NT2/D1 (cell line): ENCODE results near the gene CLTC.
A peak's percentile ranks its signal among the peaks of the same experiment; 100 is the strongest.

Experiments used
- DNase-seq: peaks from one replicate; pipeline ENCODE4 v3.0.0-alpha.2; 2011; ENCODE audit warnings: low read depth, low spot score
- H3K27me3 ChIP-seq: 2 replicates; pipeline ENCODE4 v1.6.0; 2011; ENCODE audit warnings: mild to moderate bottlenecking; ENCODE audit not compliant: insufficient read length, insufficient read depth
- H3K36me3 ChIP-seq: 2 replicates; pipeline ENCODE4 v1.6.1; 2011; ENCODE audit warnings: mild to moderate bottlenecking, low read length, mixed read lengths; ENCODE audit not compliant: insufficient read depth, insufficient read length
- H3K4me1 ChIP-seq: 2 replicates; pipeline ENCODE4 v1.5.1; 2011; ENCODE audit not compliant: insufficient read depth, insufficient read length
- H3K4me3 ChIP-seq: 2 replicates; pipeline ENCODE4 v1.5.1; 2011; ENCODE audit warnings: low read depth; ENCODE audit not compliant: insufficient read length
- H3K9ac ChIP-seq: 2 replicates; pipeline ENCODE4 v1.6.0; 2011; ENCODE audit warnings: low read depth; ENCODE audit not compliant: insufficient read length
- H3K9me3 ChIP-seq: 2 replicates; pipeline ENCODE4 v1.5.1; 2011; ENCODE audit warnings: mild to moderate bottlenecking, low read length; ENCODE audit not compliant: insufficient read depth
- SUZ12 ChIP-seq: IDR thresholded peaks from 2 replicates; pipeline ENCODE4 v1.6.1; 2011; ENCODE audit not compliant: insufficient read length, insufficient read depth; ENCODE audit errors: extremely low read depth
- YY1 ChIP-seq: IDR thresholded peaks from 2 replicates; pipeline ENCODE4 v1.6.1; 2011; ENCODE audit not compliant: insufficient read length, insufficient read depth
- ZNF274 ChIP-seq: IDR thresholded peaks from 2 replicates; pipeline ENCODE4 v1.6.1; 2011; ENCODE audit warnings: mild to moderate bottlenecking, low read depth, low read length

The CLTC gene

GRCh38 chr17:59611503-59611902, 8.2 kb upstream of the CLTC start:
- Histone ChIP-seq H3K27me3 (no peaks in the 10 kb centered on the region), H3K9ac (no peak overlapping the region), H3K4me3 (no peak overlapping the region), H3K9me3 (no peaks in the 10 kb centered on the region), H3K36me3 (peaks cover 24% of the 10 kb centered on the region), H3K4me1 (no peaks in the 10 kb centered on the region)
- no peak for DNase-seq
- TF ChIP-seq ZNF274: no peak

DNA sequence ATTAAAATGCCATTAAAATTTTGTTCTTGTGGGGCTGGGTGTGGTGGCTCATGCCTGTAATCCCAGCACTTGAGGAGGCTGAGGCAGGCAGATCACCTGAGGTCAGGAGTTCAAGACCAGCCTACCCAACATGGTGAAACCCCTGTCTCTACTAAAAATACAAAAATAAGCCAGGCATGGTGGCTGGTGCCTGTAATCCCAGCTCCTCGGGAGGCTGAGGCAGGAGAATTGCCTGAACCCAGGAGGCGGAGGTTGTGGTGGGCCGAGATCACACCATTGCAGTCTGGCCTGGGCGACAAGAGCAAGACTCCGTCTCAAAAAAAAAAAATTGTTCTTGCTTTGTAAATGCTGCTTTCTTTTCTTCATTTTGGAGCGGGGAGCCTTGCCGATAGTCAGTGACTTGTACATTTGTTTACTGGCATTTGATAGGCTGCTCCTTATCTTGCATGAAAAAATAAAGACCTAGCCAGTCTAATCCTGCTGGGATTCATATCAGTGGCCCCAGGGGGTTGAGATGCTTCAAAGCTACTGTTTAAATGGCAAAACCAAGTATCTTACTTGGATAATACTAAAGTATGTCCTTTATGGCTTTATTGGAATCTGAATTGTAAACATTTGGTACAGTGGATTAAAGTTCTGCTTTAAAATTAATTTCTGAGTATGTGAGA, 3.3 kb upstream of the CLTC start:
- Histone ChIP-seq H3K4me3 (no peak overlapping the region), H3K27me3 (no peaks in the 10 kb centered on the region), H3K9me3 (no peaks in the 10 kb centered on the region), H3K4me1 (no peaks in the 10 kb centered on the region), H3K9ac (no peak overlapping the region), H3K36me3 (peaks cover 4% of the 10 kb centered on the region)
- TF ChIP-seq YY1 (no peak), ZNF274 (no peak), SUZ12 (no peak)
- no peak for DNase-seq

DNA sequence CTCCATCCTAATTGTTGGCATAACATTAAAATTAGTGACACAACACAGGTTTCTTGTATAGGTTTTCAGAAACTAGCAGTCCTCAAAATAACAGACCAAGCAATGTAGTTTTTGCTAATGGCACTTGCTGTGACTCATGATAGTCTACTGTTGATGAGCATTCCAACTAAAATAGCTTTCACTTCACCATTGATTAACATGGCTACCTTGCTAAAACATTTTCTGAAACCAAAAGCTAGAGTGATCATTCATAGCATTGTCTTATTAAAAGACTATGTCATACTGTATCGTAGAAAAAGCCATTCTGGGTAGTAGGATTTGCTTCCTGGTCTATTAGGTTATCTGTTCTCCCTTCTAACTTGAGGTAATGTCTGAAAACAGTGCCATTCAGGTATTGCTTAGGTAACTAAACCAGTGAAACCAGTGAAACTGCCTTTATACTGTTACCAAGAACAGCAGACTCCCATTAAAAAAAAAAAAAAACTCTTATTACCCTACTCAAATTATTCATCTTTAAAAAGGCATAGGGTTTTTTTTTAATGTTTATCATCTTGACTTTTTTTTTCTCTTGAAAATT, 2.5 kb upstream of the CLTC start:
- TF ChIP-seq ZNF274 (no peak), YY1 (no peak), SUZ12 (no peak)
- no peak overlapping the region for H3K4me3 ChIP-seq

DNA sequence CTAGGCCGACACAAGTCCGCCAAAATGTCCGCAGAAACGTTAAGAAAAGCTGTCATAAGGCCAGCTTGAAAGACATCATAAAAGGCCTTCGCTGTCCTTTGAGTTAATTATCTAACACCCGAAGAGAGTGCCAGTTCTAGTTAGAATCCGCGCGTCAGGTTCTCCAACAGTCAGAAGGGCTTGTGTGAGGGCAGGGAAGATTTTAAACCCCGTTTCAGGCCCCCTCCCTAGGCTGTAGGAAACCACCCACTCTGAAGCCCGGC, 729 bp upstream of the CLTC start:
- TF ChIP-seq SUZ12 (no peak), YY1 (no peak), ZNF274 (no peak)
- Histone ChIP-seq H3K36me3 (peaks cover 28% of the 10 kb centered on the region), H3K4me1 (no peaks in the 10 kb centered on the region), H3K9ac (peak overlapping the region; percentile 97), H3K4me3 (peak overlapping the region; percentile 94), H3K27me3 (no peaks in the 10 kb centered on the region), H3K9me3 (no peaks in the 10 kb centered on the region)
- no peak for DNase-seq

More for the DNA sequence above, 2.5 kb upstream of the CLTC start:
- Histone ChIP-seq H3K36me3 (peaks cover 12% of the 10 kb centered on the region), H3K4me1 (no peaks in the 10 kb centered on the region), H3K27me3 (no peaks in the 10 kb centered on the region), H3K9ac (peak overlapping the region; percentile 6), H3K9me3 (no peaks in the 10 kb centered on the region)
- DNase-seq: no peak

- H3K36me3 ChIP-seq: peaks cover 33% of the 10 kb centered on the region
- TF ChIP-seq YY1 (no peak), SUZ12 (no peak), ZNF274 (no peak)
- H3K27me3 ChIP-seq: no peaks in the 10 kb centered on the region
- H3K9ac ChIP-seq: peak overlapping the region; percentile 97
- no peaks in the 10 kb centered on the region for H3K4me1 ChIP-seq
- DNase-seq: no peak
- peak overlapping the region; percentile 94 for H3K4me3 ChIP-seq
- H3K9me3 ChIP-seq: no peaks in the 10 kb centered on the region
Measured at GRCh38 chr17:59620064-59620359, 317 bp downstream of the CLTC start.

DNA sequence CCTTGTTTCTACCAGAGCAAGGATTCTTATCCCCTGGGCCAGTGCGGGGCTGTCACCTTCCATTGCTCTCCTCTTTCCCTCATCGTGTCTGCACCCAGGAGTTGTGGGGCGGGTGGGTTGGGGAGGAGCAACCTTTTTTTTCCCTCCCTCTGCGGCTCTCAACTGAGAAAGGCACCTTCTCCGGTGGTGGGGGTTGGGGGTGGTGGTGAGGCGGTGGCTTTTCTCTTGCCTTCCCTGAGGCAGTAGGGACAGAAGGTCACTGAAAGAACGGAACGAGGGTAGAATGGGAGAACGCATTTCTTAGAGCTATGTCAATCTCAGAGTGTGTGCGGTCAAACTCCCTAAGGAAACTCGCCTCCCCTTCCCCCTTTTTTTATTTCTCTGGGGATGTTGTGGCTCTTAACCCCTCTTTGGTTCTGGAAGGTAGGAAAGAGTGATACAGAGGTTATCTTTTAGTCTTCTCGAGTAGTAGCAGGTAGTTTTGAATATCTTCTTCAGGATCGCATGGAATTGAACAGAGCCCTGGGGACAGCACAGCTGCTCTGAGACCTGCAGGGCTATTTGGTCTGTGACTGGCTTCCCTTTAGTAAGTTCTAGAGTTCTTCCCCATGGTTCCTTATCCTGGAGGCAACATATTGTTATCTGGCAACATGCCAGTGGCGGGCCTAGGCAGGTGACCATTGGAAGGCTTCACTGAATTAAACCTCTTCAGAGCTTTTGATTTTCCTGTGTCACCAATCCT, 994 bp downstream of the CLTC start:
- Histone ChIP-seq H3K27me3 (no peaks in the 10 kb centered on the region), H3K9ac (peak overlapping the region; percentile 97), H3K36me3 (peaks cover 34% of the 10 kb centered on the region), H3K4me1 (no peaks in the 10 kb centered on the region), H3K4me3 (peak overlapping the region; percentile 94), H3K9me3 (no peaks in the 10 kb centered on the region)
- DNase-seq: no peak
- TF ChIP-seq YY1: no peak
- TF ChIP-seq SUZ12: no peak

DNA sequence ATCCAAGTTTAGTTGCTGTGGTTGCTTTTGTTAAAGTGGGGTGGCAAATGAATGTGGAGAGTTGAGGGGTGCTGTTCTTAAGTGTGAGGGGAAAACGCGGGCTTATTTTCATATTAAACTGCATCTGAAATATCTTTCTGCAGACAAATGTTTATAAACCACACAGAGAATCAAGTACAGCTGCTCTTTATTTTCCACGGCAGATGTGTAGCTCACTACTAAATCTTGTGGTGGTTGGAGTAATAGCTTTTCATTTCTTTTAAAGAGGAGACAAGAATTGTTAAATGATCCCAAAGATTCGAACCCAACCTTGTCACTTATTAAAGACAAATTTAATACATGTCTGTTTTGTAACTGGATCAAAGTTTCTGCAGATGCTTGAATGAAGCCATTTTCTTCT, 2.1 kb downstream of the CLTC start:
- DNase-seq: no peak
- Histone ChIP-seq H3K9ac (peak overlapping the region; percentile 24), H3K4me1 (no peaks in the 10 kb centered on the region), H3K4me3 (peak overlapping the region; percentile 94), H3K27me3 (no peaks in the 10 kb centered on the region), H3K9me3 (no peaks in the 10 kb centered on the region), H3K36me3 (peaks cover 44% of the 10 kb centered on the region)
- no peak for TF ChIP-seq ZNF274

- H3K9ac ChIP-seq: no peak overlapping the region
- peaks cover 47% of the 10 kb centered on the region for H3K36me3 ChIP-seq
Measured at GRCh38 chr17:59623151-59623550, 3.5 kb downstream of the CLTC start.

More at GRCh38 chr17:59623151-59623550, 3.5 kb downstream of the CLTC start:
- no peaks in the 10 kb centered on the region for H3K27me3 ChIP-seq
- H3K9me3 ChIP-seq: no peaks in the 10 kb centered on the region
- no peak for DNase-seq
- no peak for TF ChIP-seq ZNF274
- no peak for TF ChIP-seq YY1
- TF ChIP-seq SUZ12: no peak
- H3K4me3 ChIP-seq: no peak overlapping the region
- no peaks in the 10 kb centered on the region for H3K4me1 ChIP-seq
